Activated CD4-positive, alpha-beta T cell treated with anti-CD3 and anti-CD28 coated beads, Interleukin-10, Interleukin-2, amounts not matched to agents 100 ng/mL and 50 ng/mL, durations not matched to agents 16 hours and 8 hours (primary cell): Measurements from ENCODE around the gene TET2.

Experiments used
- DNase-seq: peaks from one replicate; pipeline ENCODE4 v3.0.0-alpha.2; 2020

Gene TET2

DNA sequence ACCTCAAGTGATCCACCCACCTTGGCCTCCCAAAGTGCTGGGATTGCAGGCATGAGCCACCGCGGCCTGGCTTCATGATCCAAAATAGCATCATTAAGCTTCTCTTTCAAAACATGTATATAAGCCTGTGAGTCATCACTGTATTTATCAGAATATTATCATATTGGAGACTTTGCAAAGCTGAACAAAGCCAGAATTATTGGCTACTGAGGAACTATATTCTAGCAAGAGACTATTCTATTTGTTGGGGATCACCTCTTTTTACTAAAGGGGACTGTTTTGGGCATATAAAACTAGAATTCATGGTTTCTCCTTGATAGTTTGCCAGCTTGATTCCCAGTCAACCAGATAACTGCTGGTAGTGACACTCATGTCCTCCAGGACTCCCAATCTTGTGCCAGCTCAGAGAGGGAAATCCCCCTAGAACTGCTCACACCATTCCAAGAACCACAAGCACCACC, 40.1 kb downstream of the TET2 start:
- no peak for DNase-seq

DNA sequence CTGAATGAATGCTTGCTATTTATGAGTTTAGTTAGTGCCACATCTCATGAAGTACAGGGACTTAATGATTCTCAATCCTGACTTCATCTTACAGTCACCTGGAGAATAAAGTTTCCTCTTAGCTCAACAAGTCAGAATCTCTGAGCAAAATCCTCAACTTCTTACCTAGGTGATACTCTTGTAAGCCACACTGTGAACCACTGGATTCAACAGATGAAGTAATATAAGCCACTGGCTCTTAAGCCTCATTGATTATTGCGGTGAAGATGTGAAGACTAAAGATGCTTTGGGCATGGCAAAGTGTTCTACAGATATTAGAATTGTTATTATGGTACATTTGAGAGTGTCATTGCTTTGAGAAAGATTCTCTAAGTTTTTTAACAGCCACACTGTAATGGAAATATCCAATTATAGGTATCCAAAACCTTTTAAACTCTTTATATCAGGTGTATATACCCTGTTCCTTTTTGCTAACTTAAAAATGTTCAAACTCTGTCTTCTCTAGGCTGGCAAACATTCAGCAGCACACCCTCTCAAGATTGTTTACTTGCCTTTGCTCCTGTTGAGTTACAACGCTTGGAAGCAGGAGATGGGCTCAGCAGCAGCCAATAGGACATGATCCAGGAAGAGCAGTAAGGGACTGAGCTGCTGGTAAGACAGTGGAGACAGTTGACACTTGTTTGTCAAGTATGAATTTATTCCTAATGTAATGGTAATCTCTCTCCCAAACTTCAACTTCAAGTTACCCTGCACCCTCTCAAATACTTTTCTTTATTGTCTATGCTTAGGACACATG, 43.4 kb downstream of the TET2 start:
- peak; percentile 4 for DNase-seq

DNA sequence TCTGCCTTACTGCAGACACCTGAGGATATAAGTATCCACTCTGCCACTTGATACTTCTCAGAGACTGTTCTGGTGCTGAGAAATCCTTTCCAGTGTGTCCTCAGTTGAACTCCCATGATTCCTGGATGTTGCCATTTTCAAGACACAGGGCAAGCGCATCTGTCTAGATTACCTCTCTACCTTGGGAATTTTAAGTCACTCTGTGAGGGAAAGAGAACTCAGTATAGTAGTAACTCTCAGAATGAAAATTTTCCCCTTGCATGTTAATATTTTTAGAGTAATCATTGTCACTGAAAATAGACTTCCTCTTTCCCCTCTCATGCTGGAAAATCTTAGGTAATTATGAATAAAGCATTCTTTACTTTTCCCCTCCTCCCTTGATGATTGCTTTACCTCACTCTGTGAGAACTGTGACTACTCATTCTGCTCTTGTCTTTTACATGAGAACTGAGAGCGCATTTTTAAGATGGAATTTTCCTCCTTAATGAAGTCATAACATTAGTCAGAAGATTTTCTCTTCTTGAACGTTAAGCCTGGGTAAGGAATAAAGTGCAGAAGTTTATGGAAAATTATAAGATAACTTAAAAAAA, 45.0 kb downstream of the TET2 start:
- peak; percentile 59 for DNase-seq

GRCh38 chr4:105192474-105192873, 45.8 kb downstream of the TET2 start:
- DNase-seq, result no peak

- no peak for DNase-seq
Measured at GRCh38 chr4:105192910-105193309, 46.2 kb downstream of the TET2 start.

GRCh38 chr4:105193536-105193935, 46.9 kb downstream of the TET2 start:
- no peak for DNase-seq

DNA sequence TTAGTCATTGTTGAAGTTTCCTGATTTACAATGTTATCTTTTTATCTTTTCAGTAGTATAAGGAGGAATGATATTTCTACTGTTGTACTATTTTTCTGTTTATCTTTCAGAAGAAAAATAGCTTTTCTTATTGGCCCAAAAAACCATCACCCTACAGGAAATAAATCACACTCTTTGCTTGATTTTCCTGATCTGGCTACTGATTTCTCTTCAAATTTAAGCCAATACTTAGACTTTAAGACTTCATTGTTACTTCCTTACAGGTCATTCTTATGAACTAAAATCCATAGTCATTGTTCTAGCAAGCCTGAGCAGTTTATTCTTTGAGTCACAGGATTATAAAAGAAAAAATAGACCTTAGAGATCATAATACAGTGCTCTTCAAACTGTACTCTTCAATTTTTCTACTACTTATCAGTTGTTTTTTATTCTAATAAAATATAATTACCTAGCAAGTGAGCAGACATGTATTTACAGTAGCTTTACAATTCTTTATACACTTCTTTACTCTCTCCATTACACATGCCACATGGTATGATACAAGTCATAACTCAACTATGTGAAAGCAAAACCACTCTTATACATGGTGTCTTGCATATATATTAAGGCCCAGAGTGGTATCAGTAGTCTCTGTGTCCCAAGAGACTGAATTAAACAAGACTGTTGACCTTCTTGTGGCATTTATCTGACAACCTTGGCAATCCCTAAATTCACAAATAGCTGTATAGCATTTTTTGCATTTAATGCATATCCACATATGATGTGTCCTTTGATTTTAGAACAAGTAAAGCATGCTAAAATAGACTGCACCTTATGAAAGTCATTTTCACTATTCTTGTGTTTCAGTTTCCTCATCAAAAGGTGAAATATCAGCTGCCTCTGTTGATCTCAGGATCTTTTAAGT, 47.9 kb downstream of the TET2 start:
- peak; percentile 50 for DNase-seq

DNA sequence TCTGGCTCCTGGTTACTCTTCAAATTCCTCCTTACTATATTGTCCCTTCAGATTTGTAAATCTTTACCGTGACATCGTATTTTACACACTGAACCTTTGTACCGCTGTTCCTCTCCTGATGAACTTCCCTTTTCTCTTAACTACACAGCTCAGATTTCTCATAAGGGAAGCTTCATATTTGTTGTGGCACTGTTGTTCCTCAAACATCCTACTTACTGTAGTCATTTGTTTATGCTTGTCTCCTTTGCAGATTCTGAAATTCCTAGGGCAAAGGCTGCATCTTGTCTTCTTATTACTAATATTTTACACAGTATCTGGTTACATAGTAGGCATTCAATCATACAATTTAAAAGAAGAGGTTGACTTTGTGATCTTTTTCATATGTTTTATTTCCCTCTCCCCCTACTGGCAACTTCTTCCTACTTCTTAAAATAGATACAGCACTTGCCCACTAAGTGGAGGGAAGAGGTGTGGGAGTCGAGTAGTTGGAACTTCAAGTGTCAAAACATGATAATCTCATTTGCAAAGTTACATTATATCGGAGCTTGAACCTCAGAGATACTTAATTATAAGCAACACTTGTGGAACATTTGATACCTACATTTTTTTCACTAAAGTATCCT, 50.0 kb downstream of the TET2 start:
- no peak for DNase-seq

DNA sequence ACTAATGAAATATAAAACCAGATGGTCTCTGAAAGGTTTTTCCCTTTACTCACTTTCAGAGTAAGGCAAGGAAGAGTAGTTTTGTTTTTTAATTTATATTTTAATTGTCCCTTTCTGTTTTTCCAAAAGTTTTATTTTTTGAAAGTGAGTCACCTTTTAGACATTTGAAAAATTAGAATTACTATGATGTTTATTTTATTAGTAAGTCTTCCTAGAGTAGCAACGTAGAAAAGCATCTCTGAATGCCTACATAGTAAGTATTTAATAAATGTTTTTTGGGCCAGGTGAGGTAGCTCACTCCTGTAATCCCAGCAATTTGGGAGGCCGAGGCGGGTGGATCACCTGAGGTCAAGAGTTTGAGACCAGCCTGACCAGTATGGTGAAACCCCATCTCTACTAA, 51.1 kb downstream of the TET2 start:
- no peak for DNase-seq

DNA sequence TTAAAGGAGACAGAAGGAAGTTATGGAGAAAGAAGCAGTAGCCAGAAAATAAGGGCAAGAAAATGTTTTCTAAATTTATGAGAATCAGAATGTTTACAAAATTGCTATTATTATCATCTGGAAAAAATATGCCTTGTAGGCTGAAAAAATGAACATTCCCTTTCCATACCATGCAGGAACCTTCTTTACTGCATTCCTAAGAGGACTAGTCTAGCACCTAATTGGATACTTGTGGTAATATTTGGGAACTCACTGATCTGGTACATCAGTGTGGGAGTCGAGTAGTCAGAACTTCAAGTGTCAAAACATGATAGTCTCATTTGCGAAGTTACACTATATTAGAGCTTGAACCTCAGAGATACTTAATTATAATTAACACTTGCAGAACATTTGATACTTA, 51.9 kb downstream of the TET2 start:
- DNase-seq, result no peak

GRCh38 chr4:105206214-105206613, 59.5 kb downstream of the TET2 start:
- no peak for DNase-seq

DNA sequence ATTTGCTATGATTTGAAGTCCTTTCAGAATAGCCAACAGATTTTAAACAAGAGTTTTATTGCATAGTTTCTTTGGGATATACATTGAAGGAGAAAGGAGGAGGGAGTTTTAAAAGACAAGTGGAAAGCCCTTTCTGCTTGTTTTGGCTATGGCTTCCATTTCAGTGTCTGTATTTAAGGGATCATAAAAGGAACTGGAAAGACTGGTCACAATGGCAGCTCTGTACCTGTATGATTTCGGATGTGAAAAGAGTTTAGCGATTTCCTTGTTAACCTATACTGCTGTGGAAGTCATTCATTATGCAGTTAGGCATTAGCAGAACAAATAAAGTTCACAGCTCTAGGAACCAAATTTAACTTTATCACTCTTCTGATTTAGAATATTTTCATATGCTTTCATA, 60.7 kb downstream of the TET2 start:
- no peak for DNase-seq

- DNase-seq, result no peak
Measured at GRCh38 chr4:105208561-105208960, 61.9 kb downstream of the TET2 start.

- no peak for DNase-seq
Measured at GRCh38 chr4:105210916-105211315, 64.2 kb downstream of the TET2 start.

GRCh38 chr4:105215609-105216313, 69.1 kb downstream of the TET2 start:
- peak; percentile 75 for DNase-seq

GRCh38 chr4:105225500-105225899, 78.8 kb downstream of the TET2 start:
- DNase-seq, result no peak

GRCh38 chr4:105227054-105227453, 80.4 kb downstream of the TET2 start:
- DNase-seq, result no peak

GRCh38 chr4:105230287-105230686, 83.6 kb downstream of the TET2 start:
- no peak for DNase-seq

DNA sequence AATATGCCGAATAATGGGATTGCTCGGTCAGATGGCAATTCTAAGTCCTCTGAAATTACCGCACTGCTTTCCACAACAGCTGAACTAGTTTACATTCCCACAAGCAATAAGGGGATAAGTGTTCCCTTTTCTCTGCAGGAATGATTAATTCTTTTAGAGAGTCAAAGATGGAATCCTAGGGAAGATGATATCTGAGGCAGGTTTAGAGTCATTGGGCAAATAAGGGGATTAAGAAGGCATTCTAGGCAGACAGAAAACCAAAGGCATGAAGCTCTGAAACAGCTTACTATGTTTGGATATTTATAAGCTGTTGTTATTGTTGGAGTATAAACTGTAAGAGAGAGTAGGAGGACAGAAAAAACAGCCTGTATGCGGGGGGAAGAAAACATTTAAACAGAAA, 85.7 kb downstream of the TET2 start:
- no peak for DNase-seq

DNA sequence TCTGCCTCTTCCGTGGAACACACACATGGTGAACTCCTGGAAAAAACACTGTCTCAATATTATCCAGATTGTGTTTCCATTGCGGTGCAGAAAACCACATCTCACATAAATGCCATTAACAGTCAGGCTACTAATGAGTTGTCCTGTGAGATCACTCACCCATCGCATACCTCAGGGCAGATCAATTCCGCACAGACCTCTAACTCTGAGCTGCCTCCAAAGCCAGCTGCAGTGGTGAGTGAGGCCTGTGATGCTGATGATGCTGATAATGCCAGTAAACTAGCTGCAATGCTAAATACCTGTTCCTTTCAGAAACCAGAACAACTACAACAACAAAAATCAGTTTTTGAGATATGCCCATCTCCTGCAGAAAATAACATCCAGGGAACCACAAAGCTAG, 87.9 kb downstream of the TET2 start:
- no peak for DNase-seq

DNA sequence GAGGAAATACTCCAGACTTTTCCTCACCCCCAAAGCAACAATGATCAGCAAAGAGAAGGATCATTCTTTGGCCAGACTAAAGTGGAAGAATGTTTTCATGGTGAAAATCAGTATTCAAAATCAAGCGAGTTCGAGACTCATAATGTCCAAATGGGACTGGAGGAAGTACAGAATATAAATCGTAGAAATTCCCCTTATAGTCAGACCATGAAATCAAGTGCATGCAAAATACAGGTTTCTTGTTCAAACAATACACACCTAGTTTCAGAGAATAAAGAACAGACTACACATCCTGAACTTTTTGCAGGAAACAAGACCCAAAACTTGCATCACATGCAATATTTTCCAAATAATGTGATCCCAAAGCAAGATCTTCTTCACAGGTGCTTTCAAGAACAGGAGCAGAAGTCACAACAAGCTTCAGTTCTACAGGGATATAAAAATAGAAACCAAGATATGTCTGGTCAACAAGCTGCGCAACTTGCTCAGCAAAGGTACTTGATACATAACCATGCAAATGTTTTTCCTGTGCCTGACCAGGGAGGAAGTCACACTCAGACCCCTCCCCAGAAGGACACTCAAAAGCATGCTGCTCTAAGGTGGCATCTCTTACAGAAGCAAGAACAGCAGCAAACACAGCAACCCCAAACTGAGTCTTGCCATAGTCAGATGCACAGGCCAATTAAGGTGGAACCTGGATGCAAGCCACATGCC, 89.7 kb downstream of the TET2 start:
- no peak for DNase-seq

DNA sequence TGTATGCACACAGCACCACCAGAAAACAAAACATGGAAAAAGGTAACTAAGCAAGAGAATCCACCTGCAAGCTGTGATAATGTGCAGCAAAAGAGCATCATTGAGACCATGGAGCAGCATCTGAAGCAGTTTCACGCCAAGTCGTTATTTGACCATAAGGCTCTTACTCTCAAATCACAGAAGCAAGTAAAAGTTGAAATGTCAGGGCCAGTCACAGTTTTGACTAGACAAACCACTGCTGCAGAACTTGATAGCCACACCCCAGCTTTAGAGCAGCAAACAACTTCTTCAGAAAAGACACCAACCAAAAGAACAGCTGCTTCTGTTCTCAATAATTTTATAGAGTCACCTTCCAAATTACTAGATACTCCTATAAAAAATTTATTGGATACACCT, 90.2 kb downstream of the TET2 start:
- no peak for DNase-seq
